Bronchial epithelial cell (primary cell): ENCODE measurements around the gene SRR. TPM values are rescaled to one million over a fixed set of nuclear protein-coding genes. Genes with fewer than 3 reads are reported as not detected.

Source experiments
- DNase-seq: peaks from one replicate; pipeline ENCODE4 v3.0.0-alpha.2; 2010; ENCODE audit warnings: low read depth
- FAIRE-seq: peaks from 2 replicates; lab custom pipeline; 2011; peaks lifted over from hg19 to GRCh38; lab: Jason Lieb, UNC
- H3K27me3 ChIP-seq: 2 replicates; pipeline ENCODE4 v1.5.1; 2011; ENCODE audit warnings: low read length; ENCODE audit not compliant: control insufficient read depth, insufficient read depth
- H3K36me3 ChIP-seq: 2 replicates; pipeline ENCODE4 v1.5.1; 2011; ENCODE audit warnings: low read length; ENCODE audit not compliant: control insufficient read depth, insufficient read depth
- H3K4me3 ChIP-seq: 2 replicates; pipeline ENCODE4 v1.5.1; 2011; ENCODE audit warnings: mild to moderate bottlenecking, low read depth, low read length, control low read depth
- total RNA-seq: library from RNA; depleted of rRNA; stranded (reverse); fragments of >200 nt; gene quantifications from 2 replicates; pipeline ENCODE4 v1.2.1, GENCODE V29; 2014
- TF ChIP-seq, protein P1 (sequence below): IDR thresholded peaks from 2 replicates; pipeline ENCODE4 v1.5.1; 2011; ENCODE audit warnings: mild to moderate bottlenecking, moderate library complexity, low read length, control low read depth, inconsistent platforms; ENCODE audit not compliant: insufficient read depth, severe bottlenecking

Gene SRR
- total RNA-seq, 1 donor from 2014 or later, result 10.5 TPM

- no peak for FAIRE-seq
- no peak overlapping the region for H3K4me3 ChIP-seq
- no peaks in the 10 kb centered on the region for H3K27me3 ChIP-seq
- TF ChIP-seq, protein P1, sequence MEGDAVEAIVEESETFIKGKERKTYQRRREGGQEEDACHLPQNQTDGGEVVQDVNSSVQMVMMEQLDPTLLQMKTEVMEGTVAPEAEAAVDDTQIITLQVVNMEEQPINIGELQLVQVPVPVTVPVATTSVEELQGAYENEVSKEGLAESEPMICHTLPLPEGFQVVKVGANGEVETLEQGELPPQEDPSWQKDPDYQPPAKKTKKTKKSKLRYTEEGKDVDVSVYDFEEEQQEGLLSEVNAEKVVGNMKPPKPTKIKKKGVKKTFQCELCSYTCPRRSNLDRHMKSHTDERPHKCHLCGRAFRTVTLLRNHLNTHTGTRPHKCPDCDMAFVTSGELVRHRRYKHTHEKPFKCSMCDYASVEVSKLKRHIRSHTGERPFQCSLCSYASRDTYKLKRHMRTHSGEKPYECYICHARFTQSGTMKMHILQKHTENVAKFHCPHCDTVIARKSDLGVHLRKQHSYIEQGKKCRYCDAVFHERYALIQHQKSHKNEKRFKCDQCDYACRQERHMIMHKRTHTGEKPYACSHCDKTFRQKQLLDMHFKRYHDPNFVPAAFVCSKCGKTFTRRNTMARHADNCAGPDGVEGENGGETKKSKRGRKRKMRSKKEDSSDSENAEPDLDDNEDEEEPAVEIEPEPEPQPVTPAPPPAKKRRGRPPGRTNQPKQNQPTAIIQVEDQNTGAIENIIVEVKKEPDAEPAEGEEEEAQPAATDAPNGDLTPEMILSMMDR, result no peak
- DNase-seq, result no peak
- H3K36me3 ChIP-seq, result peaks cover 13% of the 10 kb centered on the region
Observed at GRCh38 chr17:2371183-2372130, 67.7 kb downstream of the SRR start.

DNA sequence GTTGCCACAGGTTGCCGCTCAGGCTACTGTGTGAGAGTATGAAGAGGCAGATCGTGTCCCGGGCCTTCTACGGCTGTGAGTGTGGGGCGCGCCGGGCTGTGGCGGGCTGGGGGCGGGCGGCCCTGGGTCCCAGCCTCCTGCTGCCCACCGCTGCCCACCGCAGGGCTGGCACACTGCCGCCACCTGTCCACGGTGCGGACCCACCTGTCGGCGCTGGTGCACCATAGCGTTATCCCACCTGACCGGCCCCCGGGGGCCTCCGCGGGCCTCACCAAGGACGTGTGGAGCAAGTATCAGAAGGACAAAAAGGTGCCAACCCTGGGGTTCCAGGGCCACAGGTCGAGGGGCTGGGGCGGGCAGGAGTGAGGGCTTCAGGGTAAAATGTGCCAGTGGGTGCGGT is 68.4 kb downstream of the SRR start:
- Histone ChIP-seq H3K27me3 (no peaks in the 10 kb centered on the region), H3K36me3 (peaks cover 14% of the 10 kb centered on the region), H3K4me3 (no peak overlapping the region)
- DNase-seq (no peak), FAIRE-seq (no peak)
- TF ChIP-seq, protein P1, result no peak

- DNase-seq (no peak), FAIRE-seq (no peak)
- Histone ChIP-seq H3K27me3 (no peaks in the 10 kb centered on the region), H3K4me3 (no peak overlapping the region), H3K36me3 (peaks cover 14% of the 10 kb centered on the region)
- TF ChIP-seq, protein P1, result no peak
Observed at GRCh38 chr17:2372681-2373080, 68.9 kb downstream of the SRR start.

- H3K36me3 ChIP-seq, result peaks cover 13% of the 10 kb centered on the region
- TF ChIP-seq, protein P1, result no peak
- no peak for FAIRE-seq
- no peak for DNase-seq
- H3K27me3 ChIP-seq, result no peaks in the 10 kb centered on the region
- no peak overlapping the region for H3K4me3 ChIP-seq
Observed at GRCh38 chr17:2373179-2373578, 69.4 kb downstream of the SRR start.

Other genes starting within 250 kb of the SRR start
- 0.64 and 1.3 TPM in 2 replicates for gene HIC1, start 248.8 kb upstream of the SRR start, total RNA-seq
- 9.2 and 13.4 TPM in 2 replicates for gene SMG6, start 165 bp upstream of the SRR start, total RNA-seq
- 55.9 and 72.1 TPM in 2 replicates for gene TSR1, start 32.5 kb downstream of the SRR start, total RNA-seq
- 13.4 and 18.3 TPM in 2 replicates for gene SGSM2, start 33.6 kb downstream of the SRR start, total RNA-seq
- 4.5 and 5.0 TPM in 2 replicates for gene MNT, start 97.1 kb downstream of the SRR start, total RNA-seq
- 12.4 and 17.6 TPM in 2 replicates for gene METTL16, start 207.9 kb downstream of the SRR start, total RNA-seq